22Rv1 (cell line): ENCODE data around the gene FRMD7.
"Not testable (repeated sequence)": the region's sequence is repeated elsewhere in the genome, so short reads cannot be mapped to it uniquely, and the experiment has no call there.

ENCODE experiments used
- H3K27ac ChIP-seq: fragments of 450-650 bp; 2 replicates; pipeline ENCODE4 v1.5.1; 2017
- ZFX ChIP-seq: fragments of 450-650 bp; IDR thresholded peaks from 2 replicates; pipeline ENCODE4 v1.6.1; 2017; ENCODE audit warnings: antibody characterized with exemption, borderline replicate concordance
- TF ChIP-seq, protein P1 (sequence below): fragments of 450-650 bp; IDR thresholded peaks from 2 replicates; pipeline ENCODE4 v1.5.1; 2017; ENCODE audit warnings: mild to moderate bottlenecking

FRMD7 gene, protein sequence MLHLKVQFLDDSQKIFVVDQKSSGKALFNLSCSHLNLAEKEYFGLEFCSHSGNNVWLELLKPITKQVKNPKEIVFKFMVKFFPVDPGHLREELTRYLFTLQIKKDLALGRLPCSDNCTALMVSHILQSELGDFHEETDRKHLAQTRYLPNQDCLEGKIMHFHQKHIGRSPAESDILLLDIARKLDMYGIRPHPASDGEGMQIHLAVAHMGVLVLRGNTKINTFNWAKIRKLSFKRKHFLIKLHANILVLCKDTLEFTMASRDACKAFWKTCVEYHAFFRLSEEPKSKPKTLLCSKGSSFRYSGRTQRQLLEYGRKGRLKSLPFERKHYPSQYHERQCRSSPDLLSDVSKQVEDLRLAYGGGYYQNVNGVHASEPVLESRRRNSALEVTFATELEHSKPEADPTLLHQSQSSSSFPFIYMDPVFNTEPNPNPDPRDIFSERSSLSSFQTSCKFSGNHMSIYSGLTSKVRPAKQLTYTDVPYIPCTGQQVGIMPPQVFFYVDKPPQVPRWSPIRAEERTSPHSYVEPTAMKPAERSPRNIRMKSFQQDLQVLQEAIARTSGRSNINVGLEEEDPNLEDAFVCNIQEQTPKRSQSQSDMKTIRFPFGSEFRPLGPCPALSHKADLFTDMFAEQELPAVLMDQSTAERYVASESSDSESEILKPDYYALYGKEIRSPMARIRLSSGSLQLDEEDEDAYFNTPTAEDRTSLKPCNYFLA

DNA sequence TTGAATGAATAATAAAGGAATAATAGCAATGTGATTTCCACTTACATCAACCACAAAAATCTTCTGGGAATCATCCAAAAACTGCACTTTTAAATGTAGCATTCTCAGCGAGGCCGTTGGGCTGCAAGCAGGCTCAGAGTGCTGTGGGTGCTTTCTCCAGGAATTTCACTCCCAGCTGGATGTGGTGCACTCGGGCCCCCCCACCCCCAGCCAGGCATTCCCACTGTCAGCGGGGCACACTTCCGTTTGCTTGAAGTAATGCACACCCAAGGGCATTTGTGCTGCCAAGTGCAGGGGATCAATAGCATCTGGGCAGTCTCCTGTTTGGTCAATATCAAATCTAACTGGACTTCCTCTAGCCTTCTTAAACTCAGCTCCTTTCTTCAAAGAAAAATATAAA, at the start of gene FRMD7:
Gene FRMD7 (minus strand): TSS at position 278 of the 400 bp plus-strand sequence. CDS start 176 bp downstream, at position 102.
- TF ChIP-seq ZFX: no peak
- TF ChIP-seq, protein P1, sequence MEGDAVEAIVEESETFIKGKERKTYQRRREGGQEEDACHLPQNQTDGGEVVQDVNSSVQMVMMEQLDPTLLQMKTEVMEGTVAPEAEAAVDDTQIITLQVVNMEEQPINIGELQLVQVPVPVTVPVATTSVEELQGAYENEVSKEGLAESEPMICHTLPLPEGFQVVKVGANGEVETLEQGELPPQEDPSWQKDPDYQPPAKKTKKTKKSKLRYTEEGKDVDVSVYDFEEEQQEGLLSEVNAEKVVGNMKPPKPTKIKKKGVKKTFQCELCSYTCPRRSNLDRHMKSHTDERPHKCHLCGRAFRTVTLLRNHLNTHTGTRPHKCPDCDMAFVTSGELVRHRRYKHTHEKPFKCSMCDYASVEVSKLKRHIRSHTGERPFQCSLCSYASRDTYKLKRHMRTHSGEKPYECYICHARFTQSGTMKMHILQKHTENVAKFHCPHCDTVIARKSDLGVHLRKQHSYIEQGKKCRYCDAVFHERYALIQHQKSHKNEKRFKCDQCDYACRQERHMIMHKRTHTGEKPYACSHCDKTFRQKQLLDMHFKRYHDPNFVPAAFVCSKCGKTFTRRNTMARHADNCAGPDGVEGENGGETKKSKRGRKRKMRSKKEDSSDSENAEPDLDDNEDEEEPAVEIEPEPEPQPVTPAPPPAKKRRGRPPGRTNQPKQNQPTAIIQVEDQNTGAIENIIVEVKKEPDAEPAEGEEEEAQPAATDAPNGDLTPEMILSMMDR: no peak
- H3K27ac ChIP-seq: no peak within 1 kb of the TSS

DNA sequence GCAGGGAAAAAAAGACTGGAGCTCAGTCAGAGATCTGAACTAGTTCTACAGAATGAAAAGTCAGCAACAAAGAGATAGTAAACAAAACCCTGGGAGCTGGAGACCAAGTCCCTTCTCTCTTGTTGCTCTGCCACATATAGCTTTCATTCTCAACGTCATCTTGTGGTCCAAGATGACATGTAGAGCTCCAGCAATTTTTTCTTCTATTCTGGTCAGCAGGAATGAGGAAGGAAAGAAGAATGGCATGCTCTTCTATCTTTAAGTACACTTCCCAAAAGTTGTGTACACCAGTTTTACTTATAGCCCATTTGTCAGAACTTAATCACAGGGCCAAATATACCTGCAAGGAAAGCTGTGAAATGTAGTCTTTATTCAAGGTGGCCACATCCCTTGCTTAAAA, 45.8 kb upstream of the FRMD7 start:
- H3K27ac ChIP-seq: no peak overlapping the region

DNA sequence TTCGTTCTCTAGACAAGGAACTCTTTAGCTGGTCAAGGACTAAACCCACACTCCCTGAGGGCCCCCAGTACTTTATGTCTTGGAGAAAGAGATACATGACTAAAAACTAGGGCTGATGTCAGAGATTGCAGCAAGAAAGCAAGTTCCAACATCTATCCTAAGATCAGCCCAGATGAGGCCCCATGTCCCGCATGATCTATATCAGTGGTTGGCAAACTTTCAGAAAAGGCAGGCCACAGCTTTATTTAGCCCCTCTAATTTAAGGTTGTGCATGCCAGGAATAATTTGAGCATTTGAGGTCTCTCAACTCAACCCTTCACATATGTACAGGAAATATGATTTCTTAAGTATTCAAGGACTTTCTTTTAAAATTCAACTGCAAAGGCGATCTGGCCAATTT, 44.1 kb upstream of the FRMD7 start:
- TF ChIP-seq ZFX: no peak
- TF ChIP-seq, protein P1: no peak
- no peak overlapping the region for H3K27ac ChIP-seq

More for the DNA sequence above, 45.8 kb upstream of the FRMD7 start:
- TF ChIP-seq, protein P1: no peak
- no peak for TF ChIP-seq ZFX

DNA sequence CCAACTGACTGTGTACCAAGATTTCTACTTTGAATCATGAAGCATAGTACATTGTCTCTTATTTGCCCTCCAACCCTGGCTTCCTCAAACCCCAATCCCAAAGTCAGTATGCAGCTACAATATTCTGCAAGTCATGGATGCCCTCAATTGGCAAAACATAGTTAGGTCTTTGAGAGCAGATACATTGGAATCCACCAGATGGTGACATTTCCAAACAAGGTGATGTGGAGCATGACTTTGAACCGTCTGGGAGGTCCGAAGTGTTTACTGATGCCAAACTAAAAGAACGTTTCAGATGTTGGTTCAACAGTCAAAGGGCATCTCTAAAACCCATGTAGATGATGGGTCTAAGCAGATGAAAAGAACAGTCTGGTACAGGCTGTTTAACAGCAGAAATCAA, 43.7 kb upstream of the FRMD7 start:
- H3K27ac ChIP-seq: no peak overlapping the region
- TF ChIP-seq, protein P1: no peak
- TF ChIP-seq ZFX: no peak

DNA sequence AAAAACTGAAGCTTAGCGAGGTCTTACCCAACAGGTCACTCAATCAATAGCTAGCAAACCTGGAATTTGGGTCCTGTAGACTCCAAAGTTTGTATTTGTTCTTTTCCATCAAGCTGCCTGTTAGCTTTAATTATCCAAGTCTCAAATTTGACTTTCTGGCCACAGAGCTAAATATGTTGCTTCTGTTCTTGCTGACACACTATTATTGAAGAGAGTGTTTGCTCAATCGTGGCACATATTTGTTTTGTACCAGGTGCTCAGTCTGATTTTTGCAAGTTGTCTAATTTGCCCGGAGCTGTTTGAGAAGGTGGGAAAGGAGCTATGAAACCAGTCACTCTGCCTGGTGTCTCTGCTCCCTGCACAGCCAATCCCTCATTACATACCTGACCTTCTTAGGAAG, 41.7 kb upstream of the FRMD7 start:
- TF ChIP-seq, protein P1: no peak
- no peak for TF ChIP-seq ZFX
- no peak overlapping the region for H3K27ac ChIP-seq

DNA sequence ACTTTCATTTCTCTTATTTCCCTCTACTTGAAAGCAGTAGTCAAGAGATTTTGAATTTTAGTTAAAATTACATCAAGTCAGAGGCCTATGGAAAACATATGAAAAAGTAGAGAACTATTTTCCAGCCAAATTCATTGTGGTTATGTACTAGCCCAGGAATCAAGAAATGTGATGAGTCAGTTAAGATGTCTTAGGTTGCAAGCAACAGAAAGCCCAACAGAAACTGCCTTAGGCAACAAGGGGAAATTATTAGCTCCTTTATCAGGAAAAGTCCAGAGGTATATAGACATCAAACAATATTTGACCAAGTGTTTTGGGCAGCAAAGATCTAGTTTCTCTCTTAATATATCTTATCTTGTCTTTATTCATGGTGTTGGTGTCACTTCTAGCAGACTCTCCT, 37.8 kb upstream of the FRMD7 start:
- TF ChIP-seq, protein P1: no peak
- no peak for TF ChIP-seq ZFX

DNA sequence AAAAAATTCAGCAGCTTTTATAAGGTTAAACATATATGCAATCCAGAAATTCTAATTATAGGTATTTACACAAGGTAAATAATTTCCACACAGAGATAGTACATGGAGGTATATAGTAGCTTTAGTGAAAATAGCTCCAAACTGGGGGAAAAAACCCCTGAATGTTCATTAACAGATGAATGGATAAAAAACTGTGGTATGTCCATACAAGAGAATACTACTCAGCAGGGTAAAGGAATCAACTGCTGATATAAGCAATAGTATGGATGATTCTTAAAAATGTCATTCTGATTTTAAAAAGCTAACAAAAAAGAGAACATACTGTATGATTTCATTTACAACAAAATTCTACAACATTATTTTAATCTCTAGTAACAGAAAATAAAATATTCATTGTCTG, 37.2 kb upstream of the FRMD7 start:
- H3K27ac ChIP-seq: no peak overlapping the region

More for the DNA sequence above, 37.8 kb upstream of the FRMD7 start:
- no peak overlapping the region for H3K27ac ChIP-seq

DNA sequence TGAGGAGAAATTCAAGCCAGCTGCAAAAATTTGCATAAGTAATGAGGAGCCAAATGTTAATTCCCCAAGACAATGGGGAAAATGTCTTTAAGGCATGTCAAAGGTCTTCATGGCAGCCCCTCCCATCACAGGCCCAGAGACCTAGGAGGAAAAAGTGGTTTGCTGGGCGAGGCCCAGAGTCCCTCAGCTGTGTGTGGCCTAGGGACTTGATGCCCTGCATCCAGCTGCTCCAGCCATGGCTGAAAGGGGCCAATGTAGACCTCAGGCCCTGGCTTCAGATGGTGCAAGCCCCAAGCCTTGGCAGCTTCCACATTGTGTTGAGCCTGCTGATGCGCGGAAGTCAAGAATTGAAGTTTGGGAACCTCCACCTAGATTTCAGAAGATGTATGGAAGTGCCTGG, 35.3 kb upstream of the FRMD7 start:
- not testable (repeated sequence) for H3K27ac ChIP-seq

More for the DNA sequence above, 37.2 kb upstream of the FRMD7 start:
- TF ChIP-seq, protein P1: no peak
- no peak for TF ChIP-seq ZFX
